H1 (cell line): ENCODE measurements around the gene WBP11. TPM values are rescaled to one million over a fixed set of nuclear protein-coding genes. Genes with fewer than 3 reads are reported as not detected.

Source experiments
- CTCF ChIA-PET: fragments of 300-600 bp; sonication (Branson Sonifier 250); formaldehyde crosslinking; loops from one replicate; lab custom pipeline; 2021; ENCODE audit not compliant: partially characterized antibody; lab: Charles Lee
- POLR2A ChIA-PET: fragments of 300-600 bp; sonication (Branson Sonifier 250); formaldehyde crosslinking; loops from one replicate; lab custom pipeline; 2021; ENCODE audit warnings: inconsistent platforms; ENCODE audit not compliant: partially characterized antibody; lab: Charles Lee
- DNase-seq, 2 experiments: peaks; one replicate each; pipeline versions ENCODE4 v3.0.0 to v3.0.0-alpha.2; 2010 to 2022; ENCODE audit warnings: low spot score in 2 of 2, low read depth in 1 of 2, mixed read lengths in 1 of 2
- FAIRE-seq: peaks from 2 replicates; lab custom pipeline; 2011; peaks lifted over from hg19 to GRCh38; lab: Jason Lieb, UNC
- H2AFZ ChIP-seq: 2 replicates; pipeline ENCODE4 v1.8.1; 2012; ENCODE audit warnings: low read length, inconsistent platforms
- H2AK5ac ChIP-seq: 2 replicates; pipeline ENCODE4 v1.6.1; 2013; ENCODE audit warnings: low read depth, low read length
- H2BK120ac ChIP-seq: replicated peaks from 2 replicates; pipeline ENCODE3; 2013; ENCODE audit warnings: low read depth, low read length, inconsistent platforms
- H2BK12ac ChIP-seq: 2 replicates; pipeline ENCODE4 v1.6.1; 2013; ENCODE audit warnings: low read depth, low read length
- H2BK15ac ChIP-seq: 2 replicates; pipeline ENCODE4 v1.6.1; 2013; ENCODE audit warnings: low read length
- H2BK20ac ChIP-seq: 2 replicates; pipeline ENCODE4 v1.6.1; 2013; ENCODE audit warnings: low read length
- H2BK5ac ChIP-seq: 2 replicates; pipeline ENCODE4 v1.6.1; 2013; ENCODE audit warnings: low read depth, low read length
- H3K14ac ChIP-seq: 2 replicates; pipeline ENCODE4 v1.6.1; 2013; ENCODE audit warnings: inconsistent platforms; ENCODE audit not compliant: insufficient read length
- H3K18ac ChIP-seq: 2 replicates; pipeline ENCODE4 v1.6.1; 2013; ENCODE audit warnings: low read length; ENCODE audit errors: extremely low read depth
- H3K23ac ChIP-seq: 2 replicates; pipeline ENCODE4 v1.6.1; 2013; ENCODE audit warnings: inconsistent platforms; ENCODE audit not compliant: insufficient read length
- H3K23me2 ChIP-seq: 2 replicates; pipeline ENCODE4 v1.6.1; 2013; ENCODE audit warnings: low read depth, low read length
- H3K27ac ChIP-seq: 2 replicates; pipeline ENCODE4 v1.6.1; 2011; ENCODE audit warnings: low read depth, low read length, inconsistent platforms
- H3K27me3 ChIP-seq, 4 experiments: replicated peaks in 1 of 4; 1 replicate in 1 of 4; 2 replicates in 3 of 4; pipeline versions ENCODE4 v1.6.1 to v1.8.1; 2011 to 2013; ENCODE audit warnings: low read length in 3 of 4, mild to moderate bottlenecking in 3 of 4, inconsistent platforms in 2 of 4, mixed read lengths in 2 of 4, moderate library complexity in 1 of 4; ENCODE audit not compliant: control insufficient read depth in 3 of 4, insufficient read depth in 3 of 4; ENCODE audit errors: extremely low read depth in 1 of 4
- H3K36me3 ChIP-seq, 4 experiments: 2 replicates each; pipeline versions ENCODE4 v1.6.1 to v1.8.1; 2011 to 2013; ENCODE audit warnings: mild to moderate bottlenecking in 4 of 4, low read length in 3 of 4, moderate library complexity in 2 of 4, control low read depth in 1 of 4, inconsistent platforms in 1 of 4; ENCODE audit not compliant: insufficient read depth in 4 of 4, control insufficient read depth in 2 of 4
- H3K4ac ChIP-seq: replicated peaks from 2 replicates; pipeline ENCODE3; 2013; ENCODE audit warnings: low read length, low read depth, mixed read lengths, inconsistent platforms; ENCODE audit not compliant: insufficient read length
- H3K4me1 ChIP-seq, 4 experiments: replicated peaks in 1 of 4; 1 replicate in 1 of 4; 2 replicates in 3 of 4; pipeline versions ENCODE4 v1.6.1 to v1.8.1; 2011 to 2013; ENCODE audit warnings: low read length in 3 of 4, inconsistent platforms in 2 of 4, mixed read lengths in 1 of 4; ENCODE audit not compliant: insufficient read depth in 4 of 4, control insufficient read depth in 3 of 4
- H3K4me2 ChIP-seq, 2 experiments: 2 replicates each; pipeline versions ENCODE4 v1.6.1 to v1.8.1; 2011 to 2013; ENCODE audit warnings: low read depth in 2 of 2, low read length in 2 of 2, control low read depth in 1 of 2, inconsistent platforms in 1 of 2, mild to moderate bottlenecking in 1 of 2; ENCODE audit not compliant: insufficient read depth in 1 of 2
- H3K4me3 ChIP-seq, 4 experiments: fragments of 200-600, 300-600 bp in 1 of 4; sonication (generic), shearing (Covaris generic), sonication (Bioruptor Twin) in 1 of 4; 2 replicates each; pipeline versions ENCODE4 v1.5.1 to v1.8.1; 2011 to 2016; ENCODE audit warnings: low read length in 4 of 4, low read depth in 3 of 4, control low read depth in 2 of 4, inconsistent platforms in 2 of 4, mild to moderate bottlenecking in 2 of 4, mixed read lengths in 1 of 4, moderate library complexity in 1 of 4; ENCODE audit not compliant: insufficient read depth in 2 of 4; ENCODE audit errors: extremely low read depth in 1 of 4
- H3K56ac ChIP-seq: replicated peaks from 2 replicates; pipeline ENCODE3; 2013; ENCODE audit warnings: low read depth, mild to moderate bottlenecking, mixed read lengths, low read length, inconsistent platforms; ENCODE audit not compliant: insufficient read length
- H3K79me1 ChIP-seq: 2 replicates; pipeline ENCODE4 v1.6.1; 2013; ENCODE audit warnings: low read depth, low read length, control low read depth
- H3K79me2 ChIP-seq, 2 experiments: 2 replicates each; pipeline versions ENCODE4 v1.6.1 to v1.8.1; 2012 to 2013; ENCODE audit warnings: low read length in 2 of 2, mild to moderate bottlenecking in 2 of 2, inconsistent platforms in 1 of 2; ENCODE audit not compliant: insufficient read depth in 2 of 2, control insufficient read depth in 1 of 2
- H3K9ac ChIP-seq, 4 experiments: replicated peaks in 1 of 4; 1 replicate in 1 of 4; 2 replicates in 3 of 4; pipeline versions ENCODE4 v1.6.1 to v1.8.1; 2011 to 2013; ENCODE audit warnings: low read depth in 3 of 4, low read length in 3 of 4, control low read depth in 2 of 4, mild to moderate bottlenecking in 2 of 4, moderate library complexity in 2 of 4, inconsistent platforms in 1 of 4; ENCODE audit errors: extremely low read depth in 1 of 4
- H3K9me3 ChIP-seq, 2 experiments: 2 replicates each; pipeline versions ENCODE4 v1.6.1 to v1.8.1; 2012 to 2013; ENCODE audit warnings: mild to moderate bottlenecking in 2 of 2, moderate library complexity in 2 of 2, control low read depth in 1 of 2, inconsistent platforms in 1 of 2, low read depth in 1 of 2, low read length in 1 of 2, mixed read lengths in 1 of 2; ENCODE audit not compliant: insufficient read depth in 2 of 2
- H4K20me1 ChIP-seq, 2 experiments: replicated peaks in 1 of 2; 2 replicates each; pipeline versions ENCODE3 to v1.8.1; 2011 to 2013; ENCODE audit warnings: inconsistent platforms in 2 of 2, low read length in 2 of 2, mild to moderate bottlenecking in 1 of 2; ENCODE audit not compliant: insufficient read depth in 2 of 2, control insufficient read depth in 1 of 2
- H4K5ac ChIP-seq: 2 replicates; pipeline ENCODE4 v1.6.1; 2013; ENCODE audit warnings: low read length, low read depth, mixed read lengths, inconsistent platforms; ENCODE audit not compliant: insufficient read length
- H4K8ac ChIP-seq: 2 replicates; pipeline ENCODE4 v1.8.0; 2013; ENCODE audit warnings: mild to moderate bottlenecking, moderate library complexity, low read length, inconsistent platforms; ENCODE audit not compliant: insufficient read depth; ENCODE audit errors: extremely low read depth
- H4K91ac ChIP-seq: replicated peaks from 2 replicates; pipeline ENCODE3; 2013; ENCODE audit warnings: low read length, mixed read lengths, inconsistent platforms; ENCODE audit not compliant: insufficient read length
- BRCA1 ChIP-seq: IDR thresholded peaks from 2 replicates; pipeline ENCODE4 v1.6.1; 2012; ENCODE audit warnings: low read depth, low read length, improper control_type of control experiment
- CTBP2 ChIP-seq: IDR thresholded peaks from 2 replicates; pipeline ENCODE4 v1.7.0; 2011; ENCODE audit warnings: borderline replicate concordance, mild to moderate bottlenecking, moderate library complexity, mixed read lengths, low read length; ENCODE audit not compliant: insufficient read depth, insufficient read length
- E2F6 ChIP-seq: IDR thresholded peaks from 2 replicates; pipeline ENCODE4 v1.6.1; 2012; ENCODE audit warnings: inconsistent platforms
- HDAC2 ChIP-seq, 2 experiments: fragments of 300-600 bp in 1 of 2; sonication (generic) in 1 of 2; IDR thresholded peaks; 2 replicates each; pipeline ENCODE4 v1.6.1; 2011 to 2012; ENCODE audit warnings: low read depth in 2 of 2, low read length in 2 of 2, mild to moderate bottlenecking in 2 of 2, moderate library complexity in 2 of 2, borderline replicate concordance in 1 of 2, inconsistent platforms in 1 of 2
- JUND ChIP-seq: IDR thresholded peaks from 2 replicates; pipeline ENCODE4 v1.6.1; 2011; ENCODE audit warnings: mild to moderate bottlenecking, improper control_type of control experiment, low read length
- KDM5A ChIP-seq: fragments of 200-600 bp; IDR thresholded peaks from 2 replicates; pipeline ENCODE4 v1.7.1; 2012; ENCODE audit warnings: mild to moderate bottlenecking, low read length, inconsistent platforms, mixed read lengths
- RAD21 ChIP-seq, 2 experiments: IDR thresholded peaks in 1 of 2; conservative IDR thresholded peaks in 1 of 2; 2 replicates each; pipeline ENCODE4 v1.6.1; 2011; ENCODE audit warnings: low read depth in 2 of 2, low read length in 2 of 2, improper control_type of control experiment in 1 of 2, inconsistent platforms in 1 of 2, mild to moderate bottlenecking in 1 of 2, moderate library complexity in 1 of 2
- SIRT6 ChIP-seq: IDR thresholded peaks from one replicate; pipeline ENCODE4 v1.7.1; 2012; ENCODE audit warnings: low read length, inconsistent platforms
- SRF ChIP-seq: IDR thresholded peaks from 2 replicates; pipeline ENCODE4 v1.6.1; 2011; ENCODE audit warnings: mild to moderate bottlenecking, low read depth, low read length, moderate library complexity
- TAF1 ChIP-seq: IDR thresholded peaks from 2 replicates; pipeline ENCODE4 v1.6.1; 2011; ENCODE audit warnings: mild to moderate bottlenecking, low read depth, low read length
- YY1 ChIP-seq: IDR thresholded peaks from 2 replicates; pipeline ENCODE4 v1.6.1; 2011; ENCODE audit warnings: low read depth, mild to moderate bottlenecking, low read length
- WGBS, 2 experiments: shearing (Covaris generic) in 1 of 2; methylation state at CpG; one replicate each; pipeline versions ENCODE4 v1.1.6 to v1.1.7; 2013 to 2015; ENCODE audit warnings: low lambda C conversion rate in 2 of 2, mixed read lengths in 2 of 2, inconsistent platforms in 1 of 2, low coverage in 1 of 2, missing lambda C conversion rate in 1 of 2; ENCODE audit not compliant: insufficient replicate concordance in 2 of 2, insufficient coverage in 1 of 2, insufficient read length in 1 of 2; ENCODE audit errors: extremely low coverage in 1 of 2, missing lambda C conversion rate in 1 of 2; 5-methylcytosine and 5-hydroxymethylcytosine counted together
- polyA plus RNA-seq, 7 experiments: library from polyadenylated mRNA; depleted of rRNA in 3 of 7; stranded (reverse) in 5 of 7; unstranded in 2 of 7; fragments of >200 nt in 5 of 7; fragments of 200-250 nt in 2 of 7; gene quantifications; 1 replicate in 5 of 7; 2 replicates in 1 of 7; 4 replicates in 1 of 7; pipeline versions ENCODE4 v1.2.1 to v1.2.3, GENCODE V29; 2011 to 2013; ENCODE audit warnings: missing spikeins in 2 of 7, mixed read lengths in 2 of 7
- total RNA-seq: library from RNA; stranded (reverse); fragmentation: NEBNext Ultra II Directional; extraction: Animal tissue kit (Norgen Biotek cat#: 25700); gene quantifications from 2 replicates; pipeline ENCODE4 v1.2.1, GENCODE V29; 2021
- TF ChIP-seq, protein P1 (sequence below): IDR thresholded peaks from 2 replicates; pipeline ENCODE4 v1.6.1; 2012; ENCODE audit warnings: inconsistent platforms

The WBP11 gene
- total and polyA plus RNA-seq, 2 of the 8 experiments (the other 6 are each of a cell fraction or from before 2014, with no cell fraction given), result 22.1 to 134 TPM

DNA sequence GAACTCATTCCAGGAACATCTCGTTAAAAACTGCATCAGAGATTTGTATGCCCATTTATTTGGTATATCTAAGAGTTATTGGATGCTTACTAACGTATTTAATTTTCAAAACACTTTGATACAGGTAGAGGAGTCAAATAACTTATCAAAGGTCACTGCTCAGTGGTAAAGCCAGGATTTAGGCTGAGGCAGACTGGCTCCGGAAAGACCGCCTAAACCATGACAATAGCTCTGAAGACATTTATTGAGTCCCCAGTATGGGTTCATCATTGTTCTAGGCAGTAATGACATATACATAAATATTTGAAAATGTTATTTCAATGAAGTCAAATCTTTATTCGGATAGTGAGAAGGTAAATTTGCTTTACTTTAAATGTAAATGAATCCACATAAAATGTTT lies 30.3 kb downstream of the WBP11 start:
- CTCF ChIA-PET, result interaction anchor here (0.7 to 4.6 kb wide), 8 partner anchors 9 to 222 kb away, joined by 3 to 24 read pairs (median 6); no protein-coding TSS in a partner anchor
- TF ChIP-seq, protein P1, sequence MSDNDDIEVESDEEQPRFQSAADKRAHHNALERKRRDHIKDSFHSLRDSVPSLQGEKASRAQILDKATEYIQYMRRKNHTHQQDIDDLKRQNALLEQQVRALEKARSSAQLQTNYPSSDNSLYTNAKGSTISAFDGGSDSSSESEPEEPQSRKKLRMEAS, result no peak
- TF ChIP-seq YY1, result no peak
- no peak for TF ChIP-seq RAD21 (IDR thresholded peaks at IDR 0.05 in 1 of 2, conservative IDR thresholded peaks at IDR 0.05 in 1 of 2; ENCODE audit: low read depth in 2 of 2, low read length in 2 of 2)
- TF ChIP-seq KDM5A, result no peak
- TF ChIP-seq BRCA1, result no peak
- TF ChIP-seq SIRT6, result no peak
- TF ChIP-seq JUND, result no peak
- no peak for TF ChIP-seq CTBP2
- no peak for TF ChIP-seq TAF1
- TF ChIP-seq E2F6, result no peak
- TF ChIP-seq HDAC2 (IDR thresholded peaks at IDR 0.05; ENCODE audit: borderline replicate concordance in 1 of 2, low read depth in 2 of 2, low read length in 2 of 2), result no peak
- no peak for TF ChIP-seq SRF

More for the DNA sequence above, 30.3 kb downstream of the WBP11 start:
- POLR2A ChIA-PET, result interaction anchor here (0.6 to 7.3 kb wide), 17 partner anchors 7 to 523 kb away, joined by 3 to 136 read pairs (median 12); partner anchors contain the start of genes C12orf60, GUCY2C and WBP11
- Histone ChIP-seq H3K23ac (no peak overlapping the region), H3K56ac (no peak overlapping the region), H3K27ac (no peak overlapping the region), H3K4ac (no peak overlapping the region), H2AK5ac (no peak overlapping the region), H3K14ac (no peak overlapping the region), H3K4me3 (peak overlapping the region in 2 of 4 experiments; percentile 75 to 81; a peak in 3 of 8 replicates), H4K8ac (no peak overlapping the region), H2BK120ac (no peak overlapping the region), H2BK12ac (no peak overlapping the region), H3K4me1 (peaks cover 0 to 3% (median 0%) of the 10 kb centered on the region in 4 experiments; a peak in 1 of 7 replicates), H2AFZ (no peak overlapping the region), H3K79me1 (no peaks in the 10 kb centered on the region), H3K27me3 (no peaks in the 10 kb centered on the region), H4K5ac (peak overlapping the region; percentile 26), H3K23me2 (peaks cover 4% of the 10 kb centered on the region), H3K9ac (no peak overlapping the region), H3K4me2 (peak overlapping the region in 1 of 2 experiments; percentile 76; a peak in 1 of 4 replicates), H2BK5ac (no peak overlapping the region), H2BK20ac (no peak overlapping the region), H2BK15ac (no peak overlapping the region), H4K20me1 (peaks cover 0 to 8% of the 10 kb centered on the region in 2 experiments), H3K36me3 (no peaks in the 10 kb centered on the region), H3K79me2 (peaks cover 0 to 27% of the 10 kb centered on the region in 2 experiments; a peak in 2 of 4 replicates), H3K9me3 (no peaks in the 10 kb centered on the region), H4K91ac (no peak overlapping the region), H3K18ac (no peak overlapping the region)
- no peak for DNase-seq
- FAIRE-seq, result no peak
- 76% methylated on average over 5 of the region's 5 CpGs; no CpG with 5 or more reads in 1 of the 2 experiments for WGBS, 2 experiments
